IMR-90 (cell line): Measurements from ENCODE around the gene STYK1. TPM values are rescaled to one million over a fixed set of nuclear protein-coding genes. Genes with fewer than 3 reads are reported as not detected.

Experiments
- ATAC-seq: fragments of 200-7000 bp; cut with Tn5 transposase; 2 replicates; pipeline ENCODE4 v1.9.1; 2020; ENCODE audit warnings: low read depth, mild to moderate bottlenecking, moderate library complexity
- BruUV-seq: library from RNA; stranded (reverse); fragments of 400-500 nt; replicated peaks from 2 replicates; lab custom pipeline; 2021; lab: Mats Ljungman, UMichigan
- CTCF ChIA-PET: fragments of 300-600 bp; formaldehyde crosslinking; extraction: SDS; loops from one replicate; lab custom pipeline; 2021; ENCODE audit warnings: antibody characterized with exemption; lab: Yijun Ruan, JAX
- POLR2A ChIA-PET: fragments of 300-600 bp; sonication (Branson Sonifier 250); formaldehyde crosslinking; loops from one replicate; lab custom pipeline; 2022; ENCODE audit warnings: antibody characterized with exemption; ENCODE audit not compliant: unreplicated experiment; lab: Charles Lee
- DNase-seq: peaks from one replicate; pipeline ENCODE4 v3.0.0; 2013
- H2AFZ ChIP-seq: replicated peaks from 2 replicates; pipeline ENCODE3; 2013; ENCODE audit warnings: low read length, mild to moderate bottlenecking; ENCODE audit not compliant: poor library complexity
- H2AK5ac ChIP-seq: 2 replicates; pipeline ENCODE4 v1.6.1; 2013; ENCODE audit warnings: low read depth, low read length, inconsistent platforms
- H2AK9ac ChIP-seq: replicated peaks from 2 replicates; pipeline ENCODE3; 2013; ENCODE audit warnings: mild to moderate bottlenecking, low read depth, low read length, moderate library complexity; ENCODE audit not compliant: poor library complexity
- H2BK120ac ChIP-seq: 2 replicates; pipeline ENCODE4 v1.6.1; 2013; ENCODE audit warnings: low read depth, low read length, inconsistent platforms
- H2BK15ac ChIP-seq: 3 replicates; pipeline ENCODE4 v1.6.1; 2013; ENCODE audit warnings: low read depth, low read length, inconsistent platforms
- H2BK20ac ChIP-seq: 2 replicates; pipeline ENCODE4 v1.6.1; 2013; ENCODE audit warnings: low read depth, mild to moderate bottlenecking, inconsistent platforms, low read length, moderate library complexity
- H2BK5ac ChIP-seq: 2 replicates; pipeline ENCODE4 v1.6.1; 2013; ENCODE audit warnings: mild to moderate bottlenecking, low read depth, low read length, inconsistent platforms; ENCODE audit not compliant: poor library complexity, severe bottlenecking
- H3K14ac ChIP-seq: replicated peaks from 2 replicates; pipeline ENCODE4 v1.6.1; 2013; ENCODE audit warnings: low read depth, low read length, inconsistent platforms
- H3K18ac ChIP-seq: 2 replicates; pipeline ENCODE4 v1.6.1; 2013; ENCODE audit warnings: low read depth, low read length, control low read depth
- H3K23ac ChIP-seq: 2 replicates; pipeline ENCODE4 v1.6.1; 2013; ENCODE audit warnings: low read depth, low read length, inconsistent platforms
- H3K27ac ChIP-seq: 2 replicates; pipeline ENCODE4 v1.5.1; 2013; ENCODE audit warnings: mild to moderate bottlenecking, control low read depth, low read length; ENCODE audit not compliant: insufficient read depth
- H3K27me3 ChIP-seq: 2 replicates; pipeline ENCODE4 v1.6.1; 2013; ENCODE audit warnings: low read length; ENCODE audit not compliant: control insufficient read depth, insufficient read depth
- H3K36me3 ChIP-seq: 2 replicates; pipeline ENCODE4 v1.6.1; 2013; ENCODE audit warnings: low read length, mixed read lengths; ENCODE audit not compliant: control insufficient read depth, insufficient read depth
- H3K4ac ChIP-seq: 2 replicates; pipeline ENCODE4 v1.6.1; 2013; ENCODE audit warnings: low read depth, low read length, inconsistent platforms
- H3K4me1 ChIP-seq: 2 replicates; pipeline ENCODE4 v1.6.1; 2013; ENCODE audit warnings: low read length, mixed read lengths; ENCODE audit not compliant: control insufficient read depth, insufficient read depth
- H3K4me2 ChIP-seq: 2 replicates; pipeline ENCODE4 v1.6.1; 2013; ENCODE audit warnings: low read depth, mild to moderate bottlenecking, control low read depth, low read length, moderate library complexity
- H3K4me3 ChIP-seq: 2 replicates; pipeline ENCODE4 v1.5.1; 2013; ENCODE audit warnings: low read depth, mild to moderate bottlenecking, control low read depth, low read length, moderate library complexity; ENCODE audit not compliant: insufficient read depth
- H3K56ac ChIP-seq: 2 replicates; pipeline ENCODE4 v1.6.1; 2013; ENCODE audit warnings: low read length, inconsistent platforms; ENCODE audit not compliant: insufficient read depth; ENCODE audit errors: extremely low read depth
- H3K79me1 ChIP-seq, 2 experiments: 2 replicates each; pipeline ENCODE4 v1.6.1; 2013; ENCODE audit warnings: low read length in 2 of 2, inconsistent platforms in 1 of 2, low read depth in 1 of 2
- H3K9ac ChIP-seq: 2 replicates; pipeline ENCODE4 v1.6.1; 2013; ENCODE audit warnings: low read depth, low read length, control low read depth
- H3K9me1 ChIP-seq: 2 replicates; pipeline ENCODE4 v1.6.1; 2013; ENCODE audit warnings: low read length, inconsistent platforms; ENCODE audit not compliant: insufficient read depth
- H3K9me3 ChIP-seq: 2 replicates; pipeline ENCODE4 v1.6.1; 2013; ENCODE audit warnings: low read length; ENCODE audit not compliant: control insufficient read depth, insufficient read depth
- H4K20me1 ChIP-seq: 2 replicates; pipeline ENCODE4 v1.6.1; 2013; ENCODE audit warnings: low read length, inconsistent platforms; ENCODE audit not compliant: insufficient read depth
- H4K5ac ChIP-seq: 2 replicates; pipeline ENCODE4 v1.6.1; 2013; ENCODE audit warnings: mild to moderate bottlenecking, low read depth, low read length, control low read depth
- H4K8ac ChIP-seq, 2 experiments: 2 replicates each; pipeline ENCODE4 v1.6.1; 2013; ENCODE audit warnings: low read depth in 2 of 2, low read length in 2 of 2, control low read depth in 1 of 2, inconsistent platforms in 1 of 2
- H4K91ac ChIP-seq: 2 replicates; pipeline ENCODE4 v1.6.1; 2013; ENCODE audit warnings: low read depth, low read length, inconsistent platforms; ENCODE audit not compliant: insufficient read depth
- CEBPB ChIP-seq: IDR thresholded peaks from 2 replicates; pipeline ENCODE4 v1.6.1; 2012; ENCODE audit warnings: low read depth, low read length, improper control_type of control experiment
- MAZ ChIP-seq: IDR thresholded peaks from 2 replicates; pipeline ENCODE4 v1.6.1; 2012; ENCODE audit warnings: low read depth, mild to moderate bottlenecking, low read length, improper control_type of control experiment, moderate library complexity, borderline replicate concordance
- MXI1 ChIP-seq: IDR thresholded peaks from 2 replicates; pipeline ENCODE4 v1.6.1; 2012; ENCODE audit warnings: low read depth, mild to moderate bottlenecking, low read length, moderate library complexity, borderline replicate concordance
- RAD21 ChIP-seq: IDR thresholded peaks from 2 replicates; pipeline ENCODE4 v1.6.1; 2012; ENCODE audit warnings: low read length, improper control_type of control experiment
- RCOR1 ChIP-seq: IDR thresholded peaks from 2 replicates; pipeline ENCODE4 v1.6.1; 2012; ENCODE audit warnings: mild to moderate bottlenecking, low read length, improper control_type of control experiment; ENCODE audit not compliant: insufficient replicate concordance
- SMC3 ChIP-seq: fragments of 150-350 bp; IDR thresholded peaks from 2 replicates; pipeline ENCODE4 v1.6.1; 2016; ENCODE audit warnings: low read depth, mild to moderate bottlenecking, antibody characterized with exemption, low read length, moderate library complexity
- WGBS, 2 experiments: methylation state at CpG; one replicate each; pipeline versions ENCODE4 v1.1.5 to v1.1.7; 2013; ENCODE audit warnings: missing lambda C conversion rate in 2 of 2; ENCODE audit not compliant: insufficient read length in 1 of 2; ENCODE audit errors: extremely low coverage in 2 of 2; 5-methylcytosine and 5-hydroxymethylcytosine counted together
- dilution Hi-C: fragments of 300-500 bp; cut with HindIII; formaldehyde crosslinking; loops from one replicate; pipeline ENCODE4 v1.14.3; 2018; ENCODE audit warnings: low sequenced_read_pairs; ENCODE audit not compliant: unreplicated experiment
- in situ Hi-C: fragments of 300-500 bp; cut with MboI; formaldehyde crosslinking; loops from 3 replicates; pipeline ENCODE4 v1.14.3; 2019; ENCODE audit warnings: low sequenced_read_pairs, inconsistent platforms, mixed read lengths
- intact Hi-C: fragments of 100-400 bp; cut with micrococcal nuclease; formaldehyde crosslinking; loops from 2 replicates; pipeline ENCODE4 v1.10.0; 2022
- polyA plus RNA-seq, 3 experiments: library from polyadenylated mRNA; depleted of rRNA; stranded (reverse); fragments of >200 nt; gene quantifications; 2 replicates each; pipeline ENCODE4 v1.2.3, GENCODE V29; 2012; ENCODE audit warnings: low replicate concordance in 1 of 3
- total RNA-seq: library from RNA; depleted of rRNA; stranded (reverse); fragments of >200 nt; gene quantifications from 2 replicates; pipeline ENCODE4 v1.2.3, GENCODE V29; 2012
- TF ChIP-seq, protein P1 (sequence below): conservative IDR thresholded peaks from 2 replicates; pipeline ENCODE4 v1.5.1; 2012; ENCODE audit warnings: mild to moderate bottlenecking, low read depth, low read length, improper control_type of control experiment

Gene STYK1
- total and polyA plus RNA-seq, 2 of the 4 experiments (the other 2 are of a cell fraction), result 0.36 to 0.72 TPM

DNA sequence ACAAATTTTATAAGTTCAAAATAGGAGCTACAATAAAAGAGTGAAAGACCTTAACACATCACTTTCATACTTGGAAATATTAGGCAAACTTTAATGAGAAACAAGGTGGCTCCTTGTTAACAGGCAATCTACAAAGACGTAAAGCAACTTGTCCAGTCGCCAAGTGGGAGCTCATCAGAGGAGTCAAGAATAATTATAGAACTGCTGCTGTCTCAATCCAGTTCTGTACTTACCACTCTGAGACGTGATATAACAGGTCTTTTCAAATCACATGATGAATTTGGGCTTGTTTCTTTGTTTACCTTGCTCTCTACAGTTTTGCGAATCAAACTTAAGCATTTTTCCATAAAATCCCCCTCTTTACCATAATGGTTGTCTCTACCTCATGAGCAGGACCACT, 45.6 kb upstream of the STYK1 start:
- Histone ChIP-seq H2BK20ac (peak overlapping the region; percentile 76; the same call in 1 of the 2 replicates), H3K36me3 (peaks cover 6% of the 10 kb centered on the region), H2BK120ac (peak overlapping the region; percentile 8; the same call in 1 of the 2 replicates), H3K18ac (no peak overlapping the region; the same call in 1 of the 2 replicates), H3K9ac (no peak overlapping the region), H3K4ac (no peak overlapping the region), H2AK9ac (no peak overlapping the region), H3K9me3 (no peaks in the 10 kb centered on the region), H3K23ac (peak overlapping the region; percentile 47; the same call in 1 of the 2 replicates), H4K8ac (no peak overlapping the region), H3K4me1 (peaks cover 6% of the 10 kb centered on the region), H4K20me1 (peaks cover 30% of the 10 kb centered on the region), H3K14ac (0 out of 2 replicates have a peak overlapping the region, but pooled peaks have one; percentile 13), H3K27me3 (no peaks in the 10 kb centered on the region), H2BK15ac (no peak overlapping the region; the same call in 2 of the 3 replicates), H3K4me3 (no peak overlapping the region), H2BK5ac (peak overlapping the region; percentile 85), H3K56ac (no peak overlapping the region), H4K5ac (no peak overlapping the region), H4K91ac (no peak overlapping the region), H2AFZ (no peak overlapping the region), H3K27ac (no peak overlapping the region), H3K9me1 (peaks cover 6% of the 10 kb centered on the region), H3K4me2 (peak overlapping the region; percentile 32; the same call in 1 of the 2 replicates), H3K79me1 (peaks cover 10 to 48% of the 10 kb centered on the region in 2 experiments), H2AK5ac (no peak overlapping the region)
- no peak for ATAC-seq
- POLR2A ChIA-PET, result no interaction called here
- no TSS peak for BruUV-seq
- TF ChIP-seq CEBPB (no peak), MXI1 (no peak), RAD21 (no peak), SMC3 (no peak), MAZ (no peak), RCOR1 (no peak)
- TF ChIP-seq, protein P1, sequence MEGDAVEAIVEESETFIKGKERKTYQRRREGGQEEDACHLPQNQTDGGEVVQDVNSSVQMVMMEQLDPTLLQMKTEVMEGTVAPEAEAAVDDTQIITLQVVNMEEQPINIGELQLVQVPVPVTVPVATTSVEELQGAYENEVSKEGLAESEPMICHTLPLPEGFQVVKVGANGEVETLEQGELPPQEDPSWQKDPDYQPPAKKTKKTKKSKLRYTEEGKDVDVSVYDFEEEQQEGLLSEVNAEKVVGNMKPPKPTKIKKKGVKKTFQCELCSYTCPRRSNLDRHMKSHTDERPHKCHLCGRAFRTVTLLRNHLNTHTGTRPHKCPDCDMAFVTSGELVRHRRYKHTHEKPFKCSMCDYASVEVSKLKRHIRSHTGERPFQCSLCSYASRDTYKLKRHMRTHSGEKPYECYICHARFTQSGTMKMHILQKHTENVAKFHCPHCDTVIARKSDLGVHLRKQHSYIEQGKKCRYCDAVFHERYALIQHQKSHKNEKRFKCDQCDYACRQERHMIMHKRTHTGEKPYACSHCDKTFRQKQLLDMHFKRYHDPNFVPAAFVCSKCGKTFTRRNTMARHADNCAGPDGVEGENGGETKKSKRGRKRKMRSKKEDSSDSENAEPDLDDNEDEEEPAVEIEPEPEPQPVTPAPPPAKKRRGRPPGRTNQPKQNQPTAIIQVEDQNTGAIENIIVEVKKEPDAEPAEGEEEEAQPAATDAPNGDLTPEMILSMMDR, result no peak
- CTCF ChIA-PET, result interaction anchor here (1.1 to 1.6 kb wide), 2 partner anchors 12 to 31 kb away, joined by 3 to 4 read pairs; no protein-coding TSS in a partner anchor
- intact Hi-C loops (loop anchor here (2.0 kb wide), 1 partner anchor 355 kb away; no protein-coding TSS in a partner anchor), dilution Hi-C loops (no loop called here), in situ Hi-C loops (no loop called here)
- 100% methylated on average over 1 of the region's 4 CpGs; no CpG with 5 or more reads in 1 of the 2 experiments for WGBS, 2 experiments
- no peak for DNase-seq
